ENCODE data around the gene HLA-C.
"Not testable (repeated sequence)": the region's sequence is repeated elsewhere in the genome, so short reads cannot be mapped to it uniquely, and the experiment has no call there.

The HLA-C gene

GRCh38 chr6:31268836-31269235, 3.1 kb downstream of the HLA-C start:
- no peak for DNase-seq

- no peak for DNase-seq
These were observed 3.5 kb downstream of the HLA-C start for GRCh38 chr6:31268369-31268765.

- no peak for DNase-seq
These were observed 4.1 kb downstream of the HLA-C start for GRCh38 chr6:31267651-31268368.

DNA sequence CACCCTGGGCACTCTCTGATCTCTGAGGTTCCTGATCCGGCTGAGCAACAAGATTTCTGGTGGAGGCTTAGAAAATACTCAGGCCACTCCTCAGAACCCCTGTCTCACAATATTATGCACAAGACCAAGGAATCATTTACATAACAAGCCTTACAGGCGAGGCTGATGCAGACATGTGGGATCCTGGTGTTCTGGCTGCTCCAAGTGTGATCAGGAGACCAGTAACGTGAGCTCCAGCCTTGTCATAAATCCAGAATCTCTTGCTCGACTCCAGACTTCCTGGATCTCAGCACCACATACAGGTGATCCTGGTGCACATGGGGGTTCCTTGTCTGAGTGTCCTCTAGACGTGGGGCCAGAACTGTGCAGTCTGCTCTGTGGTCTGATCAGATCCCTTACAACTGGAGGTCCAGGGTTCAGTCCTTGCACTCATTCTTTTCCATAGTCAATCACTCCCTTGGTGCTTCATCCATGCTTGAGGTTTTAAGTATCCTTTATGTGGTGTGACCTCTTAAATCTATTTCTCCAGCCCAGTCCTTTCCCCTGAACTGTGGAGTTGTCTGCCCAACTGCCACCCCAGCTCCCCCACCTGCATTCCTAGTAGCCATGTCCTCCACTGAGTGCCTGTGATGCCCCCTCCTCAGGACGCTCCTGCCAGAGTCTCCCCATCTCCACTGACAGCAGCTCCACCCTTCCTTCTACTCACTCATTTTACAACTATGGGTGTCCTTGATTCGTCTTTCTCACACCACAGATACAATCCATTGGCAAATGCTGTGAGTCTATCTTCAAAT, 5.1 kb downstream of the HLA-C start:
- no peak for DNase-seq

DNA sequence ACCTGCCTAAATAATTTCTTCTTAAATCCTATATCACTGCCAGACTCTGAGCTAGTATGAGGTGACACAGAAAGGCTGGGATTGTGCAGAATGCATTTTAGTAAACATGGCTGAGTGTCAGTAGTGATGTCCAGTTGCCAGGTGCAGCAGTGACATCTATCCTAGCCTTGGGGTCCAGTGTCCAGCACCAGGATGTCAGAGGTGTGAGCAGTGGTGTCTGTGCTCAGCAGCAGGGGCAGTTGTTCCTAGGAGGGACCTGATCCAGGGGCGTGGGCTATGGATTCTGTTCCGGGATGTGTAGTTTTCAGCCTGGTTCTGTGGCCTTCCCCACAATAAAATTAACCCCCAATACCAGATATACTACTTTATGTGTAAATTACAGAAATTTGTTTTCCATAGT, 6.0 kb downstream of the HLA-C start:
- DNase-seq: no peak

- DNase-seq: not testable (repeated sequence)
These were observed 8.5 kb downstream of the HLA-C start for GRCh38 chr6:31263346-31263933.

GRCh38 chr6:31259995-31260394, 11.9 kb downstream of the HLA-C start:
- DNase-seq: not testable (repeated sequence)

- DNase-seq: no peak
These were observed 19.3 kb downstream of the HLA-C start for GRCh38 chr6:31252625-31253024.

- no peak for DNase-seq
These were observed 20.6 kb downstream of the HLA-C start for GRCh38 chr6:31251261-31251660.

GRCh38 chr6:31249184-31249583, 22.7 kb downstream of the HLA-C start:
- no peak for DNase-seq

DNA sequence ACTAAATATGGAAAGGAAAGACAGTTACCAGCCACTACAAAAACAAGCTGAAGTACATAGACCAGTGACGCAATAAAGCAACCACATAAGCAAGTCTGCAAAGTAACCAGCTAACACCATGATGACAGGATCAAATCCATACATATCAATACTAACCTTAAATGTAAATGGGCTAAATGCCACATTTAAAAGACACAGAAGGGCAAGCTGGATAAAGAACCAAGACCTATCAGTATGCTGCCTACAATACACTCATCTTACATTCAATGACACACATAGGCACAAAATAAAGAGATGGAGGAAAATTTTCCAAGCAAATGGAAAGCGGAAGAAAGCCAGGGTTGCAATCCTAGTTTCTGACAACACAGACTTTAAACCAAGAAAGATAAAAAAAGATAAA, 24.1 kb downstream of the HLA-C start:
- DNase-seq: no peak

DNA sequence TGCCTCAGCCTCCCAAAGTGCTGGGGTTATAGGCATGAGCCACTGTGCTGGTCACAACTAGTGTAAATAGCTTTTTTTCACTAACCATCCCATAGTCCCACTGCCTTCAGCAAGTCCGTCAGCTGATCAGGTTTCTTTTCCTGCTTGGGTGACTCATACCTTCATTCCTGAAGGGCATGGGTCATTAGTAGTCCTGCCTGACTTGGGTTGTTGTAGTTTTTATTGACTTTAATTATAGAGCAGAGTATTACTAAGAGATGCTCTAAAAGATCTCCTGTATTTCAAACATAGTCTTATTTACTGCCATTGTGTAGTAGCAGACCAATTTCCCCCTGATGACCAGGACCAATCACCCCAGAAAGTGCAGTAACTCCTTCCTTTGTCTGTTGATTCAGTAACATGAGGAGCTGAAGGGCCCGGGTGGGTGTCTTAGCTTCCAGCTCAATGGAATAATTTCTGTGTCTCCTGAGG, 25.8 kb downstream of the HLA-C start:
- no peak for DNase-seq

DNA sequence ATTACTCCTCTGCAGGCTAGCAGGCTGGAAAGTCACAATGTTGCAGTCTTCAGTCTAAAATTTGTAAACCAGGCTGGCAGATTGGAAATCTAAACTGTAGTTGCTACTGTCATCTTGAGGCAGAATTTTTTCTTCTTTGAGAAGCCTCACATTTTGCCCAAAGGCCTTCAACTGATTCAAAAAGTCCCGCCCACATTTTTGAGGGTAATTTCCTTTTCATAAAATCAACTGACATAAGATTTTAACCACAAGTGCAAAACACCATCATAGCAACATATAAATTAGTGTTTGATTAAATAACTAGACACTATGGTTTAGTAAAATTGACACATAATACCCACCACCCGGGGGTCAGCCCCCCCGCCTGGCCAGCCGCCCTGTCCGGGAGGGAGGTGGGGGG, 28.4 kb downstream of the HLA-C start:
- no peak for DNase-seq

- no peak for DNase-seq
These were observed 32.0 kb downstream of the HLA-C start for GRCh38 chr6:31239854-31240253.

DNA sequence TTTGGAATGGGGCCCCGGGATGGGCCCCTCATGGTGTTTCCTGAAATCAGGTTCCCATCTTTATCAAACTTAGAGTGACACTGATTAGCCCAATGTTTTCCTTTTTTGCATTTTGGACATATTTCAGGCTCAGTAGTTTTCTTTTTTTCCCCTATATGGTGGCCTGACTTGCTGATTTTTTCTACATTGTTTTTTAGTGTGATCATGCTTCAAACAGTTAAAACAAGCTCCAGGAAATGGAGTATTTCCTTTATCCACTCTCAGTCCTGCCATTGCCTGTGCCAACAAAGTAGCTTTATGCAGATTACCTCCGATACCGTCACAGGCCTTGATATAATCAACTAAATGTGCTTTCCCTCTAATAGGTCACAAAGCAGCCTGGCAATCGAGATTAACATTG, 37.8 kb downstream of the HLA-C start:
- not testable (repeated sequence) for DNase-seq

DNA sequence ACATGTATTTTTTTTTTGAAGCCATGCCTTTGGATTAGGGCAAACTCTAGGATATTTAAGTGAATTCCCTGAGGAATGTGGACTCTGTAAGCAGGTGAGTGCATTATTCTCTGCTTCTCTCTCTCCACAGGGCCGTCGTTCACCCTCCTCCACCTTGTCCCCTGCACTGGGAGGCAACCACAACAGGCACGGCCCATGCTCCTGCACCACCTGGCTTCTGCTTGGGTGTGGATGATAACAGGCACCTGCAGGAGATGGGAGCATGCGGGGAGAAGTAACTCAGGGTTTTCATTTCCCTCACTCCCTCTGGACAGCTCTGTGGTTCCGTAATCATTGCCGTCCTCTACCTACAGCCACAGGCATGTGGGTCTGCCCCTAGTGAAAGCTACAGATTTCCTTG, 43.4 kb downstream of the HLA-C start:
- DNase-seq: no peak

DNA sequence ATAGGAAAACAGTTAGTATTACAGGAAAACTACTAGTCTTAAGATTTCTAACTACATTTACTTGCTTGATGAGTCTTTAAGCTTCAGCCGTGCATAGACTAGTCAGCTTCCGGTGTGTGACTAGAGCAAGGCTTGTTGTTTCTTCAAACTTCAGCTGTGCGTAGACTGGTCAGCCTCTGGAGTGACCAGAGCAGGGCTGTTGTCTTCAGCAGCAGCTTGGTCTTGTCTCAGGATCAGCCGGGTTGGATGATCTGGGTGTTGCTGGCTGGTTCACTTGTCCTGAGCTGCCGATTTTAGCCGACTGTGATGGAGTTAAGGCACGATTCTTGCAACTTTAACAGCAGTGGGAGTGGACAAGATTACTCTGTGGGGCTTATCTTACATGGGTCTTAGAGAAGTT, 44.7 kb downstream of the HLA-C start:
- DNase-seq: no peak

GRCh38 chr6:31225735-31226134, 46.2 kb downstream of the HLA-C start:
- DNase-seq: no peak

- no peak for DNase-seq
These were observed 49.4 kb downstream of the HLA-C start for GRCh38 chr6:31222496-31222895.

All from stimulated activated CD8-positive, alpha-beta memory T cell treated with anti-CD3 and anti-CD28 coated beads, Interleukin-4, amount 100 ng/mL, for 48 hours (primary cell).